Erythroblast (primary cell): ENCODE data around the gene TJAP1.

Experiments used
- GATA1 ChIP-seq: IDR thresholded peaks from 2 replicates; pipeline ENCODE4 v1.6.1; 2011; ENCODE audit warnings: low read depth, mild to moderate bottlenecking, control low read depth, low read length, moderate library complexity
- POLR2A ChIP-seq: IDR thresholded peaks from 2 replicates; pipeline ENCODE4 v1.6.1; 2011; ENCODE audit warnings: mild to moderate bottlenecking, low read length

DNA sequence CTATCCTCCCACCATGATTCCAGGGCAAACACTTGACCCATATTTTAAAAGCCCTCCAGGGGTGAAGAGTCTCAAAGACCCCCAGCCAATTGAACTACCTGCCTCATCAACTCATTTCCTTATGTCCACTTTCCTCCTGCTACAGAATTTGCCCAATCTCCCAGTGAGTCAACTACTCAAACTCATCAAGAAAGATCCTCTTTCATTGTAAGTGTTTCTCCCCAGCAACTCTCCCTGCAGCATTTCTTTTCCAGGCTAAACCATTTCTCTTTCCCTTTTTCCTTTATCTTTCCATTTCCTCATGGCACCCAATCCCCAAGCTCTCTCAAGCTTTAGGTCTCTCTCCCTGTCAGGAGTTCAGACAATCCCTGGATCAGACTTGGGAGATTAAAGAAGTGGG is 23.5 kb upstream of the TJAP1 start:
- no peak for TF ChIP-seq POLR2A
- TF ChIP-seq GATA1 = no peak
